CD4-positive, alpha-beta T cell (primary cell): ENCODE results near the gene FAM120C. TPM values are rescaled to one million over a fixed set of nuclear protein-coding genes. Genes with fewer than 3 reads are reported as not detected.
A peak's percentile ranks its signal among the peaks of the same experiment; 100 is the strongest.

Experiments
- ATAC-seq: fragments of 200-7000 bp; cut with Tn5 transposase; one replicate; pipeline ENCODE4 v1.10.0; 2022; ENCODE audit warnings: mild to moderate bottlenecking; ENCODE audit not compliant: poor library complexity
- CTCF ChIA-PET: fragments of 350-600 bp; sonication (Branson Sonifier 250); formaldehyde crosslinking; loops from one replicate; lab custom pipeline; 2021; ENCODE audit warnings: antibody characterized with exemption, inconsistent platforms; lab: Charles Lee
- POLR2A ChIA-PET: fragments of 350-600 bp; sonication (Branson Sonifier 250); formaldehyde crosslinking; loops from one replicate; lab custom pipeline; 2021; ENCODE audit warnings: antibody characterized with exemption, inconsistent platforms; lab: Charles Lee
- DNase-seq, 14 experiments: peaks; one replicate each; pipeline ENCODE4 v3.0.0-alpha.2; 2013 to 2020; ENCODE audit warnings: mixed read lengths in 2 of 14
- H3K27ac ChIP-seq, 2 donors: one replicate each; pipeline versions ENCODE4 v1.5.1 to v1.7.0; 2013; ENCODE audit warnings: low read length in 2 of 2, low read depth in 1 of 2, mild to moderate bottlenecking in 1 of 2
- H3K27me3 ChIP-seq, 2 experiments: 1 replicate in 1 of 2; 2 replicates in 1 of 2; pipeline versions ENCODE4 v1.6.1 to v1.7.0; 2013; ENCODE audit warnings: low read length in 2 of 2, control low read depth in 1 of 2, mild to moderate bottlenecking in 1 of 2, moderate library complexity in 1 of 2; ENCODE audit not compliant: insufficient read depth in 2 of 2, control insufficient read depth in 1 of 2
- H3K36me3 ChIP-seq: one replicate; pipeline ENCODE4 v1.6.1; 2013; ENCODE audit warnings: low read length, control low read depth; ENCODE audit not compliant: insufficient read depth
- H3K4me1 ChIP-seq: one replicate; pipeline ENCODE4 v1.6.1; 2013; ENCODE audit warnings: low read length, control low read depth; ENCODE audit not compliant: insufficient read depth
- H3K4me3 ChIP-seq: one replicate; pipeline ENCODE4 v1.5.1; 2013; ENCODE audit warnings: mild to moderate bottlenecking, low read length, moderate library complexity
- H3K9me3 ChIP-seq, 2 experiments: 1 replicate in 1 of 2; 2 replicates in 1 of 2; pipeline versions ENCODE4 v1.6.1 to v1.7.0; 2013; ENCODE audit warnings: low read length in 2 of 2, mild to moderate bottlenecking in 2 of 2, control low read depth in 1 of 2, moderate library complexity in 1 of 2; ENCODE audit not compliant: control insufficient read depth in 1 of 2, insufficient read depth in 1 of 2
- H3K27ac Mint-ChIP-seq: one replicate; pipeline ENCODE4 v1.8.0; 2020; ENCODE audit warnings: mixed read lengths
- H3K27me3 Mint-ChIP-seq: one replicate; pipeline ENCODE4 v1.8.0; 2021; ENCODE audit warnings: mixed read lengths
- H3K36me3 Mint-ChIP-seq: one replicate; pipeline ENCODE4 v1.8.0; 2021; ENCODE audit warnings: low read depth, mixed read lengths
- H3K4me1 Mint-ChIP-seq: one replicate; pipeline ENCODE4 v1.8.0; 2021; ENCODE audit warnings: low read depth, mixed read lengths
- H3K4me3 Mint-ChIP-seq: one replicate; pipeline ENCODE4 v1.8.0; 2020; ENCODE audit warnings: mild to moderate bottlenecking, mixed read lengths
- H3K9me3 Mint-ChIP-seq: one replicate; pipeline ENCODE4 v1.8.0; 2020; ENCODE audit warnings: mixed read lengths
- intact Hi-C, 2 experiments: fragments of 100-400 bp; cut with DNase I in 1 of 2; cut with micrococcal nuclease in 1 of 2; formaldehyde crosslinking; loops; one replicate each; pipeline versions ENCODE4 v1.15.1 to v1.9.0; 2023 to 2025; cut with DNase I, micrococcal nuclease
- total RNA-seq, 174 experiments: library from RNA in 2 of 174; stranded (reverse) in 2 of 174; gene quantifications; one replicate each; pipeline ENCODE4 v1.2.3 and lab custom pipeline; 2021 to 2026
- TF ChIP-seq, protein P1 (sequence below): fragments of 200-600 bp; IDR thresholded peaks from one replicate; pipeline ENCODE4 v1.8.0; 2022; ENCODE audit warnings: antibody characterized with exemption, mild to moderate bottlenecking

Gene FAM120C
- total RNA-seq, 2 experiments from 2014 or later, result 12.3 to 13.3 TPM

DNA sequence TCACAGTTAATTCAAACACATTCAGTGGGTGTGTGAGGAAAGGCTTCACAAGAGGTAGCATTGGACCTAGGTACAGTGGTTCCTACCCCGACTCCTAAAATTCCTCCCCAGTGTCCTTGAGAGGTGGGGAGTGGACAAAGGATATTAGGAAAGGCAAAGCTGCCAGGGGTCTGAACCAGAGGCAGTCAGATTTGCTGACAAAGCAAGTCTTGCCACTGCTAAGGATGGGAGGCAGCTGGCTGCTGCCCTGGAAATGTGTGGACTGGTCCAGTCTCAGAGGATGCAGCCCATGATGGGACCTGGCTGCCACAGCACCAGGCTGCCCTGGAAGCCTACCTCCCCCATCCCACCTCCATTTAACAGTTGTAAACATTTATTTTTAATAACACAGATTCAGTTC is 134.6 kb downstream of the FAM120C start:
- Mint-ChIP-seq H3K9me3 (no peaks in the 10 kb centered on the region), H3K27me3 (no peaks in the 10 kb centered on the region), H3K4me1 (peaks cover 12% of the 10 kb centered on the region), H3K4me3 (no peak overlapping the region), H3K36me3 (peaks cover 10% of the 10 kb centered on the region), H3K27ac (no peak overlapping the region)
- no peaks in the 10 kb centered on the region for H3K36me3 ChIP-seq
- TF ChIP-seq, protein P1, sequence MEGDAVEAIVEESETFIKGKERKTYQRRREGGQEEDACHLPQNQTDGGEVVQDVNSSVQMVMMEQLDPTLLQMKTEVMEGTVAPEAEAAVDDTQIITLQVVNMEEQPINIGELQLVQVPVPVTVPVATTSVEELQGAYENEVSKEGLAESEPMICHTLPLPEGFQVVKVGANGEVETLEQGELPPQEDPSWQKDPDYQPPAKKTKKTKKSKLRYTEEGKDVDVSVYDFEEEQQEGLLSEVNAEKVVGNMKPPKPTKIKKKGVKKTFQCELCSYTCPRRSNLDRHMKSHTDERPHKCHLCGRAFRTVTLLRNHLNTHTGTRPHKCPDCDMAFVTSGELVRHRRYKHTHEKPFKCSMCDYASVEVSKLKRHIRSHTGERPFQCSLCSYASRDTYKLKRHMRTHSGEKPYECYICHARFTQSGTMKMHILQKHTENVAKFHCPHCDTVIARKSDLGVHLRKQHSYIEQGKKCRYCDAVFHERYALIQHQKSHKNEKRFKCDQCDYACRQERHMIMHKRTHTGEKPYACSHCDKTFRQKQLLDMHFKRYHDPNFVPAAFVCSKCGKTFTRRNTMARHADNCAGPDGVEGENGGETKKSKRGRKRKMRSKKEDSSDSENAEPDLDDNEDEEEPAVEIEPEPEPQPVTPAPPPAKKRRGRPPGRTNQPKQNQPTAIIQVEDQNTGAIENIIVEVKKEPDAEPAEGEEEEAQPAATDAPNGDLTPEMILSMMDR, result no peak
- H3K4me1 ChIP-seq, result peaks cover 8% of the 10 kb centered on the region
- DNase-seq (no peak), ATAC-seq (no peak)
- CTCF ChIA-PET, result no interaction called here
- no peaks in the 10 kb centered on the region for H3K9me3 ChIP-seq
- H3K27me3 ChIP-seq, result no peaks in the 10 kb centered on the region
- intact Hi-C loops, result loop anchor here in 1 of 2 experiments (5.0 to 10.0 kb wide), 3 partner anchors 389 to 824 kb away; partner anchors contain the start of genes HSD17B10 and KDM5C
- H3K27ac ChIP-seq, result no peak overlapping the region
- POLR2A ChIA-PET, result no interaction called here
- no peak overlapping the region for H3K4me3 ChIP-seq

DNA sequence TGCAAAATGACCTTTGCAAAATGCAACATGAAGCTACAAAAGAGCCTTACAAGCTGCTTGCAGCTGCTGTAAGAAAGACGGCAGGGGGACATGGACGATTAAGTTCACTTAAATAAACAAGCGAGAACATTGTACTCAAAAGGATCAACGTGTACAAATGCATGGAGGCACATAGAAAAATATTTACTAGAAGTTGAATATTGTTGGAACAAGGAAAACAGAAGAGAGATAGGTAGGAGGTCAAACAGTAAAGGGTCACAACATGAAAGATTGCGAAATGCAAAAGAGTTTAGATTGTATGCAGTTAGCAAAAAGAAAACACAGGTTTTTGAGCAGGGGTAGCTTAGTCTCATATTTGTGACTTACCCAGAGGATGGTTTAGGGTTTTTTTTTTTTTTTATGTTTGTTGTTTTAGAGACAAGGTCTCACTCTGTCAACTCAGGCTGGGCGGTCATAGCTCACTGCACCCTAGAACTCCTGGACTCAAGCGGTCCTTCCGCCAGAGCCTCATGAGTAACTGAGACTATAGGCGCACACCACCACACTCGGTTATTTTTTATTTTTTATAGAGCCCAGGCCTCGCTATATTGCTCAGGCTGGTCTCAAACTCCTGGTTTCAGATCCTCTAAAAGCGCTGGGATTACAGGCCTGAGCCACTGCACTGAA is 137.4 kb downstream of the FAM120C start:
- Mint-ChIP-seq H3K27me3 (no peaks in the 10 kb centered on the region), H3K27ac (peak overlapping the region; percentile 99), H3K4me1 (peaks cover 23% of the 10 kb centered on the region), H3K9me3 (no peaks in the 10 kb centered on the region), H3K4me3 (peak overlapping the region; percentile 96), H3K36me3 (peaks cover 25% of the 10 kb centered on the region)
- CTCF ChIA-PET, result interaction anchor here (0.5 kb wide), 1 partner anchor 1124 kb away, joined by 3 read pairs; no protein-coding TSS in a partner anchor
- TF ChIP-seq, protein P1, result no peak
- Histone ChIP-seq H3K27ac (peak overlapping the region in 1 of 2 donors; percentile 78), H3K9me3 (no peaks in the 10 kb centered on the region), H3K4me1 (peaks cover 13% of the 10 kb centered on the region), H3K36me3 (peaks cover 3% of the 10 kb centered on the region), H3K4me3 (no peak overlapping the region), H3K27me3 (no peaks in the 10 kb centered on the region)
- intact Hi-C loops, result loop anchor here (2.0 to 10.0 kb wide), 9 partner anchors 137 to 1115 kb away; partner anchors contain the start of genes FAM120C (in 1 of the 2), HSD17B10 (in 1 of the 2), HUWE1 (in 1 of the 2) and KDM5C (in 1 of the 2)
- POLR2A ChIA-PET, result interaction anchor here (1.2 to 4.4 kb wide), 8 partner anchors 14 to 954 kb away, joined by 4 to 46 read pairs (median 14); partner anchors contain the start of genes APEX2, FAM120C, GNL3L and RIBC1
- peak in 1 of 14 experiments; percentile 5 for DNase-seq
- no peak for ATAC-seq

DNA sequence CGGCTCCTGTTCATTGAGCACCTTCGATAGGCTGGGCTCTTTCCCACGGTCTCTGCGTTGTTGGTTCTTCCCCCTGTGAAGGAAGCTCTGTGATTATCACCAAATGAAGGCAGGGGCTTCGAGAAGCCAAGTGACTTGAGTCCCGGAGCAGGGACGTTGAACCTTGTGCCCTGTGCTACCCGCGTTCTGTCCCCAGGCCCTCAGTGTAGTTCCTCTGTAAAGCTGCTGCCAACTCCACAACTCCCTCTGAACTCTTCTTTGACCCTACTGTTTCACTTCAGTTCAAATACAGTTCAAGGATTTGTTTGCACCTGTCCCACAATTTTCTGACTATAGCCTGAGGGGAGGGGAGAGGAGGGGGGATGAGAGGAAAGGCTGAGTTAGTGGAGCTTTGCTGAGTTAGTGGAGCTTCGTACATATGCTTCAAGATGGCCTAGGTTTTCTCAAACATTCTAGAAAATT is 138.1 kb downstream of the FAM120C start:
- peaks cover 13% of the 10 kb centered on the region for H3K4me1 ChIP-seq
- H3K36me3 ChIP-seq, result peaks cover 10% of the 10 kb centered on the region
- no peaks in the 10 kb centered on the region for H3K27me3 ChIP-seq
- ChIA-PET POLR2A (interaction anchor here (0.6 to 4.4 kb wide), 15 partner anchors 13 to 1444 kb away, joined by 3 to 46 read pairs (median 9); partner anchors contain the start of genes APEX2, FAM120C, GNL3L and RIBC1), CTCF (interaction anchor here (1.4 kb wide), 1 partner anchor 138 kb away, joined by 3 read pairs; the partner anchor contains the start of gene FAM120C)
- H3K4me3 Mint-ChIP-seq, result peak overlapping the region; percentile 96
- H3K27ac Mint-ChIP-seq, result peak overlapping the region; percentile 99
- peaks cover 29% of the 10 kb centered on the region for H3K4me1 Mint-ChIP-seq
- intact Hi-C loops, result loop anchor here (1.0 to 10.0 kb wide), 13 partner anchors 138 to 1116 kb away; partner anchors contain the start of genes FAM120C (in 2 of the 2), GNL3L (in 2 of the 2), MAGED2 (in 2 of the 2) and HSD17B10 (in 1 of the 2)
- peaks cover 33% of the 10 kb centered on the region for H3K36me3 Mint-ChIP-seq
- no peaks in the 10 kb centered on the region for H3K9me3 ChIP-seq
- no peak for DNase-seq
- H3K27me3 Mint-ChIP-seq, result no peaks in the 10 kb centered on the region
- H3K9me3 Mint-ChIP-seq, result no peaks in the 10 kb centered on the region
- peak overlapping the region; percentile 78 to 90 for H3K27ac ChIP-seq
- TF ChIP-seq, protein P1, result no peak
- H3K4me3 ChIP-seq, result peak overlapping the region; percentile 75
- ATAC-seq, result no peak
